Measurements from ENCODE around the gene RSPO1. TPM values are rescaled to one million over a fixed set of nuclear protein-coding genes. Genes with fewer than 3 reads are reported as not detected.

Gene RSPO1
- total and polyA plus RNA-seq, 10 of the 15 experiments (the other 5 are each of a cell fraction or from before 2014, with no cell fraction given), result not detected

- TF ChIP-seq PKNOX1 (IDR thresholded peaks at IDR 0.05), result no peak
Measured at GRCh38 chr1:37605061-37605650, 29.5 kb downstream of the RSPO1 start (continued).

GRCh38 chr1:37602750-37603694 is 31.7 kb downstream of the RSPO1 start:
- ChIA-PET SMC1A (ENCODE audit: uncharacterized antibody, unreplicated experiment) (interaction anchor here (0.6 to 14.3 kb wide), 7 partner anchors 9 to 107 kb away, joined by 3 to 245 read pairs (median 3); a partner anchor contains a TSS), POLR2A (interaction anchor here (0.7 to 1.5 kb wide), 2 partner anchors 79 to 1227 kb away, joined by 3 to 5 read pairs; no protein-coding TSS in a partner anchor), CTCF (interaction anchor here (0.6 to 17.5 kb wide), 21 partner anchors 9 to 1087 kb away, joined by 3 to 521 read pairs (median 3); partner anchors contain the start of genes CDCA8 and SF3A3), RAD21 (ENCODE audit: unreplicated experiment) (interaction anchor here (0.9 to 7.9 kb wide), 5 partner anchors 74 to 99 kb away, joined by 3 to 105 read pairs (median 4); a partner anchor contains a TSS)
- FAIRE-seq, result peak; percentile 90
- BruUV-seq (replicated peaks), result no TSS peak
- H3K9me3 ChIP-seq (replicated peaks; ENCODE audit: control insufficient read depth, insufficient read depth, low read length), result no peaks in the 10 kb centered on the region
- no peak overlapping the region for H3K9ac ChIP-seq (ENCODE audit: control insufficient read depth, insufficient read depth, low read length)
- ATAC-seq, result peak; percentile 94
- no peaks in the 10 kb centered on the region for H4K20me1 ChIP-seq (ENCODE audit: control insufficient read depth, insufficient read depth)
- H3K27me3 ChIP-seq (replicated peaks in 1 of 2; ENCODE audit: control insufficient read depth in 2 of 2, insufficient read depth in 2 of 2, low read length in 1 of 2), result 0 out of 4 replicates have a peak, but pooled peaks cover 1 to 4% of the 10 kb centered on the region in 2 experiments
- H2AFZ ChIP-seq (ENCODE audit: control insufficient read depth, low read depth, low read length), result no peak overlapping the region
- in situ Hi-C loops (cut with MboI) (no loop called here), intact Hi-C loops (cut with micrococcal nuclease; ENCODE audit: unreplicated experiment) (loop anchor here (1.0 kb wide), 1 partner anchor 79 kb away; no protein-coding TSS in a partner anchor)
- no peak overlapping the region for H3K27ac ChIP-seq (ENCODE audit: control insufficient read depth, insufficient read depth)
- no peak overlapping the region for H3K4me2 ChIP-seq (ENCODE audit: control insufficient read depth, insufficient read depth)
- no peaks in the 10 kb centered on the region for H3K36me3 ChIP-seq (ENCODE audit: control insufficient read depth in 2 of 2, insufficient read depth in 2 of 2, low read length in 1 of 2)
- 13% methylated on average over 8 of the region's 8 CpGs for WGBS (ENCODE audit: insufficient coverage, insufficient replicate concordance, low lambda C conversion rate, missing lambda C conversion rate)
- no peaks in the 10 kb centered on the region for H3K79me2 ChIP-seq (ENCODE audit: control insufficient read depth, insufficient read depth, low read length)
- DNase-seq (ENCODE audit: low read depth, low spot score), result no peak
- H3K4me3 ChIP-seq, result no peak overlapping the region
- no peaks in the 10 kb centered on the region for H3K4me1 ChIP-seq (ENCODE audit: control insufficient read depth, insufficient read depth, low read length)
- peak; percentile 63 to 75 (median 70) for TF ChIP-seq CTCF (IDR thresholded peaks at IDR 0.05 in 2 of 3, conservative IDR thresholded peaks at IDR 0.05 in 1 of 3; ENCODE audit: control insufficient read depth in 2 of 3, extremely low read depth in 1 of 3, insufficient read depth in 1 of 3, low read depth in 3 of 3, low read length in 3 of 3)
- no peak for TF ChIP-seq TCF7 (IDR thresholded peaks at IDR 0.05; ENCODE audit: borderline replicate concordance)
- peak; percentile 62 for TF ChIP-seq MEF2B (IDR thresholded peaks at IDR 0.05; ENCODE audit: partially characterized antibody, poor library complexity, severe bottlenecking)
- TF ChIP-seq SMC3 (IDR thresholded peaks at IDR 0.05; ENCODE audit: borderline replicate concordance, low read length), result peak; percentile 76
- 0 out of 2 replicates have a peak, but pooled peaks have one; percentile 19 for TF ChIP-seq ZBTB40 (IDR thresholded peaks at IDR 0.05; ENCODE audit: borderline replicate concordance)
- TF ChIP-seq CBX5 (IDR thresholded peaks at IDR 0.05; ENCODE audit: low read depth), result no peak
